SKM-1 (cell line): ENCODE results near the gene FOXM1.
"Not testable (repeated sequence)": the region's sequence is repeated elsewhere in the genome, so short reads cannot be mapped to it uniquely, and the experiment has no call there.

ENCODE experiments used
- DNase-seq: peaks from one replicate; lab custom pipeline; 2025; ENCODE audit not compliant: unreplicated experiment; lab: John Stamatoyannopoulos, UW

The FOXM1 gene

DNA sequence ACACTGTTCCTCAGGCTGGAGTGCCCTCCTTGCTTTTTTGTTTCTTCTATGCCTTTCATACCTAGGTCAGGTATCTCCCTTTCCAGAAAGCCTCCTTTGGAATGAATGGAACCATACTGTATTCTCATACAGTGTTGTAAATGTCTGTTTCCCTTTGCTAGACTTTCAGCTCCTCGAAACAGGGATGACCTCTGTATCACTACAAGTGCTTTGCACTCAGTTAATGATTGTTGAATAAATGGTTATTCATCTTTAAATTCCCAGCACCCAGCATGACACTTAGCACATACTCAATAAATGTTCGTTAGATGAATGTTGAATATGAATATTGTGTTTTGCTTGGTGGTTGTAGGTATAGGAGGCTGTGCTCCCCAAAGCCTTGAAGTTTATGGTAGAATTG lies 7.8 kb upstream of the FOXM1 start:
- DNase-seq, result no peak

DNA sequence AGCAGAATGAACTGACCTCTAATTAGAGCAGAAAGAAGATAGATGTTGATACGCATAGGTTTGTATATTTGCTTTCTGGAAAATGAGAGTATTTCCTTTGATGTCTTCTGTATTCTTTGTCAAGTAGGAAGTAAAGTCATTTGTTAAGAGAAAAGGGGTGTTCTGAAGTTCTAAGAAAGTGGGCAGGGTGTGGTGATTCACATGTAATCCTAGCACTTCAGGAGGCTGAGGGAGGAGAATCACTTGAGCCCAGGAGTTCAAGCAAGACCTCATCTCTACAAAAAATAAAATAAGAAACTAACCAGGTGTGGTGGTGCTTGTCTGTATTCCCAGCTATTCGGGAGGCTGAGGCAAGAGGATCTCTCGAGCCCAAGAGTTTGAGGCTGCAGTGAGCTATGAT lies 2.9 kb upstream of the FOXM1 start:
- DNase-seq, result no peak

DNA sequence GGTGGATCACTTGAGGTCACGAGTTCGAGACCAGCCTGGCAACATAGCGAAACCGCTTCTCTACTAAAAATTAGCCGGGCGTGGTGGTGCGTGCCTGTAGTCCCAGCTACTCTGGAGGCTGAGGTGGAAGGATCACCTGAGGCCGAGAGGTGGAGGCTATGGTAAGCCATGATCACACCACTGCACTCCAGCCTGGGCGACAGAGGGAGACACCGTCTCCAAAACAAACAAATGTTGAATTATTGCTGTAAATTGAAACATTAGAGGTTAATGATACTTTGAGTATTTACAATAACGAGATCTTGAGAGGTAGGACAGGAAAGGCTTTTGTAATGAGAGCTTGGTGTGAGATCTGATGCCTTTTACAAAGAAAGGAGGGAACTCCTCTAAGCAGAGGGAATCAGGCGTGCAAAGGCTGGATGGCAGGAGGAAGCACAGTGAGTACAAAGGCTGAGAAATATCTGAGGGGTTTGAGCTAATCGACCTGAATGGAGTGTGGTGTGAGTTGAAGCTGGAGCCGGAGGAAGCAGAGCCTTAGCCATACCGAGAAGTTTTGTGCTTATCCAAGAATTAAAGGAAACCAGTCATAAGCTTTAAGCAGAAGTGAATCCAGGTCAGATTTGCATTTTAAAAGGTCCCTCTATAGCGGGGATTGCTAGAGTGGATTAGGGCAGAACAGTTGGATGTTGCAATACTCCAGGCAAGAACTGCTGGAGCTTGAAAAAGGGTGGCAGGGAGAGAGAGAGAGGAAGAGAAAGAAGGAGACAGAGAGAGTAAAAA lies 1.2 kb upstream of the FOXM1 start:
- DNase-seq, result peak; percentile 41

DNA sequence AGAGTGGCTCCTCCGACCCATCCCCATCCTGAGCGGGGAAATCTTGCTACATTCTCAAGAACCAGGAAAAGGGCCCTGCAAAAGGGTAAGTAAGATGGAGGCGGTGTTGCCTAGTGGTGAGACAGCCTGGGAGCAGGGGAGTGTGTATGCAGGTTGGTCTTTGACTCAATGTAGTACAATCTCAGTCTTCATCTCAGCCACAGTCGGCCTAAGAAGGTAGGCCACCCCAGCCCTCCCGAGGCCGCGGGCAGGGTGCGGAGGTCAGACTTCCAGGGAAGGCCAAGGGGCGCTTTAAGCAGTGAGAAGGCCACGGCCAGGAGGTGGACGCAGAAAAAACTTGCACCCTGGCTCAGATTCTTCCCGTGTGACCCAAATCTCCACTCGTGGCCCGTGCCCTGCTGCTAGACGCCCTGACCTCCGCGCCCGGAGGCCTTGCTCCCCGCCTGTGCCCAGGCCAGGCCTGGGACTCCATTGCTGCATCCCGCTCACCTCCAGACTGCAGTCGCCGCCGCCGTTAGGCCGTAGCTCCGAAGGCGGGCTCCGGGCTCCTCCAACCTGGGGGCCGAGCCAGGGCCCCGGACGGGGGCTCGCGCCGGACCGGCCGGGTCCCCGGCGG lies 435 bp downstream of the FOXM1 start:
- no peak for DNase-seq

DNA sequence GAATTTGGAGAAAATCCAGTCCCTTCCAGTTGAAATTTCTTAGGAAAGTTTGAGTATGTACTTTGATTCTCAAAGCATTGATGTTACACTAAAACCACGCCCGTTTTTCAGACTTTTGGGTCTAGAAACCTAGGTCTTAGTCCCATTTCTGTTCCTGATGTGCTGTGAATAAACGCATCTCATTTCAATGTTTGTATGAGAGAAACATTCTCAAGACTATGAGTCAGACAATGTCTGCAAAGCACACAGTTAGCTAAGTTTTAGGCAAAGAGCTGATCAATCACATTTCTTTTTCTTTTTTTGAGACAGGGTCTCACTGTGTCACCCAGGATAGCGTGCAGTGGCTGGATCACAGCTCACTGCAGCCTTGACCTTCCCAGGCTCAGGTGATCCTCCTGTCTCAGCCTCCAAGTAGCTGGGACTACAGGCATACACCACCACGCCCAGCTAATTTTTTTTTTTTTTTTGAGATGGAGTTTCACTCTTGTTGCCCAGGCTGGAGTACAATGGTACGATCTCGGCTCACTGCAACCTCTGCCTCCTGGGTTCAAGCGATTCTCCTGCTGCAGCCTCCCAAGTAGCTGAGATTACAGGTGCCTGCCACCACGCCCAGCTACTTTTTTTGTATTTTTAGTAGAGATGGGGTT lies 7.9 kb downstream of the FOXM1 start:
- DNase-seq, result not testable (repeated sequence)

DNA sequence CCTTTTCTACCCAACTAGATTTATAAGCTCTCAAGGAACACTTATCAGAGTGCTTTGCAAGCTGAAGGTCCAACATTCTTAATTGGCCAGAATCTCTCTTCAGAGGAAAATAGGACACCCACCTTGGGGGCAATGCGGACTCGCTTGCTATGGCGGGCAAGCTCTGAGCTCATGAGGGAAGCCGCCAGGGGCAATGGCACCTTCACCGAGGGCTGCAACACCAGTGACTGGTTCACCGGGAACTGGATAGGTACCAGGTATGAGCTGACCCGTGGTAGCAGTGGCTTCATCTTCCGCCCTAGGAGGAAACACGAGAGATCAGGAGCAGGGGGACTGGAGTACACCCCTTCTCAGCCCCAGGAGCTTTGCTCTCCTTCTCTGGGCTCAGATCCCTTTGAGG lies 12.8 kb downstream of the FOXM1 start:
- DNase-seq, result no peak

DNA sequence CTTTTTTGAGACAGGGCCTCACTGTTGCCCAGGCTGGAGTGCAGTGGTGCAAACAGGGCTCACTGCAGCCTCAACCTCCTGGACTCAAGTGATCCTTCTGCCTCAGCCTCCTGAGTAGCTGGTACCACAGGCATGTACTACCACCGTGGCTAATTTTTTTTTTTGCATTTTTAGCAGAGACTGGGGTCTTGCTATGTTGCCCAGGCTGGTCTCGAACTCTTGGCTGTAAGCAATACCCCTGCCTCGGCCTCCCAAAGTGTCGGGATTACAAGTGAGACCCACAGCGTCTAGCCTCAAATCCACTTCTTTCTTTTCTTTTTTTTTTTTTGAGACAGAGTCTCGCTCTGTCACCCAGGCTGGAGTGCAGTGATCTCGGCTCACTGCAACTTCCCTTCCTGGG lies 13.6 kb downstream of the FOXM1 start:
- DNase-seq, result not testable (repeated sequence)

DNA sequence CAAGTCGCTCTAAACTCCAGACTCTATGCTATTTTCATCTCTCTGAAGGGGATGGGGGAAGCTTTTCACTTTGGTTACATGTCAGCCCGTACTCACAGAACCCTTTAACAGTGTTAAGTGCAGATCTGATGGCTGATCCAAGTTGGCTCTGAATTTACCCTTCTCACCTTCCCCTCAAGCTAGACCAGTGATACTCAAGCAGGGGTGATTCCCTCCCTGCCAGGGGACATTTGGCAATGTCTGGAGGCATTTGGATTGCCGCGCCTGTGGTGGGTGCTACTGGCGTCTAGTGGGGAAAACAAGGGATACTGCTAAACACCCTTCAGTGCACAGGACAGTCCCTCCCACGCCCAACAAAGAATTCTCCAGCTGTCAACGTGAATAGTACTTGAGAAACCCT lies 14.1 kb downstream of the FOXM1 start:
- DNase-seq, result no peak

DNA sequence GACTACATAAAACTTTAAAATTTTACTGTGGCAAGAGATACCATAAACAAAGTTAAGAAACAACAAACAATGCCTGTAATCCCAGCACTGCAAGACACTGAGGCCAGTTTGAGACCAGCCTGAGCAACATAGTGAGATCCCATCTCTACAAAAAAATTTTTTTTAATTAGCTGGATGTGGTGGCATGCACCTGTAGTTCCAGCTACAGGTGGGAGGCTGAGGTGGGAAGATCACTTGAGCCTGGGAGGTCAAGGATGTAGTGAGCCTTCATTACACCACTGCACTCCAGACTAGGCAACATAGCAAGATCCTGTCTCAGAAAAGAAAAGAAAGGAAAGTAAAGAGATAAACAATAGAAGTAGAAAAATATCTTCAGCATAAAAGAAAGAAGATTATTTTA lies 16.8 kb downstream of the FOXM1 start:
- no peak for DNase-seq

DNA sequence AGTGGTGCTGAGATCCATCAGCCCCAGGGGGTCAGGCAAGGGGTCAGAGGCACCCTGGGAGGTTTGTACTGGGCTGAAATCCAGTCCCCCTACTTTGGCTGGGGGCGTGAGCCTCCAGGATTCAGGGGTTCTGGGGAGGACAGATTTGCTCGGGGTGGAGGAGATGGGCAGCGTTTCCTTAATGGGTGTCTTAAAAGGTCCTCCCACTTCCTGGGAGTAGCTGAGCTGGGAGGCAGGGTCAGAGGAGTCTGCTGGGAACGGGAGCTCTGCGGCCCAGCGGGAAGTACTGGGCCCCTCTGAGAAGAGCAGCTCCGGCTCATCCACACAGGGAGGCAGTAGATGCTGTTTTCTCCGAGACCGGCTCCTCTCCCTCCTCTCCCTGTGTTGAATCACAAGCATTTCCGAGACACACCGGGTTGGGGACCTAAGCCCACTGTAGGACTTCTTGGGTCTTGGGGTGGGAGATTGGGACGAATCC lies 18.0 kb downstream of the FOXM1 start:
- DNase-seq, result no peak

DNA sequence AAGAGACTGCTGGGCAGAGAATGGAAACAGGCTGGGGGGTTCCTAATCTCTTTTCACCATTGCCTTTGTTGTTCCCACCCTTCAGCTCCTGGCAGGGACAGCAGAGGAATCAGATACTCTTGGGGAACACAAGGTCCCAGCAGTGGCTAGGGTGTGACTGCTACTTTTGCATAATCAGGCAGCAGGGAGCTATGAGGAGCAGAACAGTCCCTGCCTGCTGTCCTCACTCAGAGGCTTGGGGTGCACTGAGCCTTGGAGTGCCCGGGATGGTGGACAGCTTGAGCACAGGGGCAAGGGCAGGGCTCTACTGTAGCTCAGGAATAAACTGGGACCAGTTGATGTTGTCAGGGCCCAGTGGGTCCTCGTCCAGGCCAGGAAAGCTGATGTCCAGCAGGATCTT lies 18.6 kb downstream of the FOXM1 start:
- DNase-seq, result no peak

DNA sequence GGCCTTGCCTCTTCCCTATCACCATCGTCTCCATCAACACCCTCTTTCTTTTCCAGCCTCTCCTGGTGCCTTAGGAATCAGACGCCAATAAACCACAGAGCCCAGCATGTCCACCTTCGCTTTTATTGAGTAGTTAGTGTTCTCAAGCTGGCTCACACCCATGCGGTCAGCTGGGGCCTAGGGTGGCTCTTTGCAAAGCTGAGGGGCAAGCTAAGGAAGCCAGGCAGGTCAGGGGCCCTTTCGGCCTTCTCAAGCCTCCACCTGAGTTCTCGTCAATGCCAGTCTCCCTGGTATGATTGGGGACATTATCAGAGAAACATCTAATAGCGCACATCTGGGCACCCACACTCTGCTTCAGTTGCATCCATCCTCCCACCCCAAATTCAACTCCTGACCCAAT lies 19.4 kb downstream of the FOXM1 start:
- no peak for DNase-seq

DNA sequence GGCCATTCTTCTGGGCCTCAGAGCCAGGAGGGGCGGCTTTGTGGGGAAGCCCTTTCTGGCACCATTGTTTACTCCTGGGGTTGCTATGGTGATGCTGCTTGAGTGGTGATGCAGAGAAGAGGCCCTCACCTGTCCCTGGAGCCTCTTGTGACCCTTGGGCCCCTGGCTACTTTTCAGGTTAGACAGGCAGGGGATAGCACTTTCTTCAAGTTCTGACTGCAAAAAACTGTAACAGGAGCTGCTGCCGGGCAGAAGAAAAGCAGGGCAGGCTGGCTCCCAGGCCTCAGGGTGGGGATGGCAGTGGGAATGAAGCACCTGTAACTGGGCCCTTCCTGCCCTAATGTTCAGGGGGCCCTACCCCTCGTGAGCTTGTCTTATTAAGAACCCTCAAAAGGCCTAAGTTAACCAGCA lies 19.9 kb downstream of the FOXM1 start, which contains the start of gene TEX52:
TSS of gene TEX52 (minus strand) at position 19 of the 411 bp plus-strand sequence. CDS start at position 6, 13 bp downstream.
- DNase-seq, result no peak

DNA sequence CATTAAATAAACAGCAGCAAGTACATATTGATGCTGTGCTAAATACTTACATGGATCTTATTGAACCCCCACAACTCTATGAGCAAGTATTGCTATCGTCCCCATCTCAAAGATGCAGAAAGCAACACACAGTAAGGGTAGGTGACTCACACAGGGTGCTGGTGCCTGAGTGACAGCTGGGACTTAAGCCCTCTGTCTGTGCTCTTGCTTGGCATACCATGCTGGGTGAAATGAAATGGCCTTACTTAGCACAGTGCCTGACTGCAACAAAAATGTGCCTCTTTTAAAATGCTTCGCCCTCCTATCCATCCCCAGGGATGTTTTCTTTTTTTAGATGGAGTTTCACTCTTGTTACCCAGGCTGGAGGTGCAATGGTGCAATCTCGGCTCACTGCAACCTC lies 20.9 kb downstream of the FOXM1 start:
- DNase-seq, result no peak

DNA sequence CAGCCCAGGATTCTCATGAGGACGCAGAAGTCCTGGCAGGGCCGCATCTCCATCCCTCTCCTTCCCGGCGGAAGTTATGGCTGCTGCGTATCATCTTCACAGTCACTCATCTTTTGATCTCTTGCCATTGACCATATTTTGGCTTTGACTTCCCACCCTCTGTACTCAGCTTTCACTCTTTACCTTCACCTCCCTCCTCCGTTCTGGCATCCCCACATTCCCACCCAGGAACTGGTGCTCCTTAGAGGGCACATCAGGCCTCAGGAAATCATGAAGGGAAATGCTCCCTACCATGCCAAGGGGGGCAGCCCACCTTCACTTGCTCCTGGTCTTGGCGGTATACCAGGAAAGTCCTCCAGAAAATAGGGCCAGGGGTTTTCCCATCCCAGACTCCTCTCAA lies 21.4 kb downstream of the FOXM1 start:
- DNase-seq, result no peak

DNA sequence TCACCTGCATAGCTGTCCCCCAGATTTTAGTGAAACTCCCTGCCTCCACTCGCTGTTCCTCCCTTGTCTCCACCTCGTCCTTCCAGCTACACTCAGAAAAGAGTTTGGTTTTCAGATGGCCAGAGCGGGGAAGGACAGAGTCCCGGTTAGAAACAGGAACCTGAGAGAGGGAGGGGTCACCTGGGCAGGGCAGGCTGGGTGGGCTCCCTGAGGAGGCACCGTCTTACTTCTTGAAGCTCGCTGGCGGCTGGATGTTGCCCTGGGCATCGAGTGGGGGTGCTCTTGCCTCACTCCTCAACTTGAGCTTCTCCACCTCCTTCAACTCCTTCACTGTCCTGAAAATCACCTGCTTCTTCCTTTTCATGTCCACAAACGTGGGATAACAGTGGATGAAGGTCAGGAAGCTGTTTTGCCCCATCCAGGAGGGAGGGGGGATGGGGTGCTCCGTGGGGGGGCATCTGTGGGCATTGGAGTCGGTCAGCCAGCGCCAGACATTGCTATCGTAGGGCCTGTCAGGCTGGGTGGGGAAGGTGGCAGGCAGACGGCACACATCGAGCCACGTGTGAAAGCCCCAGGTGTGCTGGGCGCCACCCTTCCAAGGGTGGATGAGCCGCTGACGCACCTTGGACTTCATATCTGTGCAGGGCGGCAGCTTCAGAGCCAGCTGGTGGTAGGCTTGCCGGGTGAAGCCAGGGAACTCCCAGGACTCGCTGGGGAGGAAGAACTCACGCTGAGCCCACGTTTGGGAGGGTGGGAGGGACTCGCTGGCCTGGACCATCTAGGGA lies 22.1 kb downstream of the FOXM1 start:
- DNase-seq, result no peak

DNA sequence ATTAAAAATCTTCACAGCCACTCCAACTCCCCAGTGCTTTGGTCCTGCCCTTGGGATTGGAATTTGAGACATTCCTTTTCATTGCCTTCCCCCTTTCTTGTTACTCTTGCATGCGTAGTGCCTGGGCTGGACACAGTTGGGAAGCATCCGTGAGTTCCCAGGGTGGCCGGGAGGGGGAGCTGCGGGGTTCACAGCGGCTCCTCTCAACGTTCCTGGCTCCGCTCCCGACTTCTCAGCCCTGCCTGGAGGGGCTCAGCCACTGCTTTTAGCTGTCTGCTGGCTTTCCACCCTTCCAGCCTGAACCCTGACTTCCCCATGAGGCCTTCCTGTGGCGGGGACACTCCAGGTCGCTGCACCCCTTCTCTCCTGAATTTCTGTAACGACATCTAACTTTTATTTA lies 23.3 kb downstream of the FOXM1 start:
- no peak for DNase-seq

DNA sequence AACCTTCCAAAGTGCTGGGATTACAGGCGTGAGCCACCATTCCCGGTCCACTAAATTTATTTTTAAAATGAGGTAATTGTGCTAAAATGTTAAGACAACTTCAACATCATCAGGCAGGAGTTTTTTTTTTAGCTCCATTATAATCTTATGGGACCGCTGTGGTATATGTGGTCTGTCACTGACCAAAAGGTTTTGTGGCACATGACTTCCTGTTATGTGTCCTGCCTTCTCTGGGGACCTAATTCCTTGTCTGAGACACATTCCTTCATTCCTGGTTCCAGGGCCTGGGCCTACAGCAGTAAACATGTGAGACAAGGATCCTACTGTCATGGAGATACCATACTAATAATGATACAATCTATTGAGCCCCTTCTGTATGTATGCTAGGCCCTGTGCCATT lies 25.0 kb downstream of the FOXM1 start:
- DNase-seq, result no peak

DNA sequence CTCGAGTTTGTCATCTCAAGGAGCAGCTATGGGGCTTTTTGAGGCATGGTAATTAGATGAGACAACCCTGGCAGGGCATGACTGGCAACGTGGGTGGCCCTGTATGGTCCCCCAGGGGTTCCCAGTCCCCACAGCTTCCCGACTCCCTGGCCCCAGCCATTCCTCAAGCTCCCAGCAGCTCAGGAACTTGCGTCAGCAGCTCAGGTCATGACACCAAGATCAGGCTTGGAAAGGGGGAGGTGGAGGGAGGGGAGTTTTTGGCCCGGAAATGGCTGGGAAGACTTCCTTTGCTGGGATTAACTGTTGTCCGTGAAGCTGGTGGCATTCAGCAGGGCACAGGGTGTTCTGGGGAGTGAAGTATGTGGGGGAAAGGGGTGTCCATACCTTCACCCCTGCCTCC lies 31.7 kb downstream of the FOXM1 start:
- DNase-seq, result no peak

DNA sequence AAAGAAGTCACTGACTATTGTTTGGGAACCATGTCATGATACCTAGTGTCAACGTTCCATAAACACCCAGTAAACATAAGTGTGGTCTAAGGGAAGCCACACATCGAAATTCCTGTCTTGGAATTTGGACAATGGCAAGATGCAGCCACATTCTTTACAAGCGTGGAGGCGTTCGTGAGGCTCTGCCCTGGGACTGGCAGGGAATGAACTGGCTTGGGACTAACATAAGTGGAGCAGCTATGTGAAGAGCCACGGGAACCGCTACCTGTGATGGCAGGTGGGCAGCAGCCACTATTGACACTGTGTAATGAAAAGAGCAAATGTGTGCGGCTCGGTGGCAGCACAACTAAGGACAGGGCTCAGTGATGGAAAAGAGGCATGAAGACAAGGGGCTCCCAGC lies 32.2 kb downstream of the FOXM1 start:
- DNase-seq, result no peak

DNA sequence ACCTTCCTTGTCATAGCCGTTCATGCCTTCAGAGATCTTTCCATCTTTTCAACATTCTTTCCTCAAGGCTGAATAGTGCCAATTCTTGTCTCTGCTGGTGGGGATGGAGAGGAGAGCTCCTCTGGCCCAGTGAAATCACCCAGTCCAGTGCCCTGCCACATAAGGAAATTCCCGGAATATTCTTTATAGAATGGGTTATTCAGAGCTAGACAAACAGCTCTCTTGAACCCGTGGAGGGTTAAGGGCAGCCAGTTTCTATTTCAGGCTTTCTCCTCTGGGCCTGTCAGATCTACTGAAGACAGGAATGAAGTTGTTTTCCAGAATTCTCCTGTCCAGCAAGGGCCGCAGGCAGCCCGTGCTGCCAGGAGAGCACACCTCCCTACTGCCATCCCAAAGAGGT lies 34.0 kb downstream of the FOXM1 start:
- no peak for DNase-seq
